ENCODE results near the gene NECTIN2. TPM values are rescaled to one million over a fixed set of nuclear protein-coding genes. Genes with fewer than 3 reads are reported as not detected.
"Not testable (repeated sequence)": the region's sequence is repeated elsewhere in the genome, so short reads cannot be mapped to it uniquely, and the experiment has no call there.

Gene NECTIN2
- total RNA-seq, 1 donor from 2014 or later: not detected

DNA sequence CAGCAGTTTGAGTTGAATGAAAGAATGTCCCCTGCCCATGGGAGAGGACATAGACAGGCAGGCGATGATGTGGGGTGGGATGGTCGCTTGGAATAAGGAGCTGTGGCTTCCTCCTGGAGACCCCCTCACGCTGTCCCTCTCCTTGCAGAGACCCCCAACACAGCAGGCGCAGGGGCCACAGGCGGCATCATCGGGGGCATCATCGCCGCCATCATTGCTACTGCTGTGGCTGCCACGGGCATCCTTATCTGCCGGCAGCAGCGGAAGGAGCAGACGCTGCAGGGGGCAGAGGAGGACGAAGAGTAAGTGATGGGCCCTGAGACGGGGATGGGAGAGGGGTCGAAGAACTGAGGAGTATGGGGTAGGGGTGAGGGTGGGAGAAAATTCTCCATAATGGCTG, 36.0 kb downstream of the NECTIN2 start:
- intact Hi-C loops (cut with micrococcal nuclease): no loop called here

DNA sequence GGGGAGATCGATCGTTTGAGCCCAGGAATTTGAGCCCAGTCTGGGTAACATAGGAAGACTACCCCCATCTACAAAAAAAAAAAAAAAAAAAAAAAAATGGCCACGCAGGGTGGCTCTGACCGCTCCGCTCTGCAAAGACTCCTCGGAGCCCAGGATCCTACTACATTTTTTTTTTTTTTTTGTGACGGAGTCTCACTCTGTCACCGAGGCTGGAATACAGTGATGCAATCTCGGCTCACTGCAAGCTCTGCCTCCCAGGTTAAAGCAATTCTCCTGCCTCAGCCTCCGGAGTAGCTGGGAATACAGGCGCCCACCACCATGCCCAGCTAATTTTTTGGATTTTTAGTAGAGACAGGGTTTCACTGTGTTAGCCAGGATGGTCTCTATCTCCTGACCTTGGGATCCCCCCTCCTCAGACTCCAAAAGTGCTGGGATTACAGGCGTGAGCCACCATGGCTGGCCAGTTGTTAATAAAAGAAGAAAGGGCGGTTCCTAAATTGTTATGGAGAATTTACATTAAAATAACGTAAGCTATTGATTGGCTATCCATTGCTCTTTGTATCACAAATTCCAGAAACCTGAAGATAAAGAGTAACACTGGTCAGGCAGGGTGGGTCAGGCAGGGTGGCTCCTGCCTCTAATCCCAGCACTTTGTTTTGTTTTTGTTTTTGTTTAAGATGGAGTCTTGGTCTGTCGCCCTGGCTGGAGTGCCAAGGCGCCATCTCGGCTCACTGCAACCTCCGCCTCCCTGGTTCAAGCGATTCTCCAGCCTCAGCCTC, 36.7 kb downstream of the NECTIN2 start:
- intact Hi-C loops (cut with micrococcal nuclease): not testable (repeated sequence)

DNA sequence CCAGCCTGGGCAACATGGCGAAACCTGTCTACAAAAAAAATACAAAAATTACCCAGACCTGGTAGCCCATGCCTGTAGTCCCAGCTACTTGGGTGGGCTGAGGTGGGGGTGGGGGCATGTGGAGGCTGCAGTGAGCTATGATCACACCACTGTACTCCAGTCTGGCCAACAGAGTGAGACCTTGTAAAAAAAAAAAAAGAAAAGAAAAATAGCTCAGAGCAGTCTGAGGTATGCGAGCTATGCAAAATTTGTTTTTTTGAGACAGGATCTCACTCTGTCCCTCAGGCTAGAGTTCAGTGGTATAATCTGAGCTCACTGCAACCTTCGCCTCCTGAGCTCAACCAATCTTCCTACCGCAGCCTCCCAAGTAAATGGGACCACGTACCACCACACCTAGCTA, 37.8 kb downstream of the NECTIN2 start:
- intact Hi-C loops (cut with micrococcal nuclease): no loop called here

DNA sequence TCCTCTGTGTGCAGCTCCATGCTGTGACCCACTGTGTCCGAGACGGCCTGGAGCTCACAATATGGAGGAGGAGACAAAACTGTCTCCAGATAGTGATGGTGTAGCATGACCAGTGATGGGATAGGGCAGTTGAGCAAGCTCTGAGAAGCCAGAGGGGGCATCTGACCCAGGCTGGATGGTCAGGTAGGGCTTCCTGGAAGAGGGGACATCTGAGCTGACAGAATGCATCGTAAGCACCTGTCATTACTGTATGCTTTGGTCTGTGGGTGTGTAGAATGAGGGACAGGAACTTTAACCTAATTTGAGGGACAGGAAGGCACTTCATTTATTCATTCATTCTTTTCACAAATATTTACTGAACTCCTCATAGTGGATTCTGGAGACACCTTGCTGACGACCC, 38.5 kb downstream of the NECTIN2 start:
- intact Hi-C loops (cut with micrococcal nuclease): no loop called here

DNA sequence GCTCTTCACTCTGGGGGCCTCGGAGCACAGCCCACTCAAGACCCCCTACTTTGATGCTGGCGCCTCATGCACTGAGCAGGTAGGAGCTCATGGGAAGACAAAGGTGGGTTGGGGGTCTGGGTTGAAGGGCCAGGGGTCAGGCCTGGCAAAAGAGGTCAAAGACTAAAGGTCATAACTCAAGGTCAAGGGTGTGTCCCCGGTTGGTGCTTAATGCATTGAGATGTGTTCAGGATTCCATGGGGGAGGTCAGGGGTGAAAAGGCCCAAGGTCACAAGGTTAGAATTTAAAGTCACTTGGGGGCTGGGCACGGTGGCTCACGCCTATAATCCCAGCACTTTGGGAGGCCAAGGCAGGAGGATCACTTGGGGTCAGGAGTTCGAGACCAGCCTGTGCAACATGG, 40.0 kb downstream of the NECTIN2 start:
- intact Hi-C loops (cut with micrococcal nuclease): no loop called here

DNA sequence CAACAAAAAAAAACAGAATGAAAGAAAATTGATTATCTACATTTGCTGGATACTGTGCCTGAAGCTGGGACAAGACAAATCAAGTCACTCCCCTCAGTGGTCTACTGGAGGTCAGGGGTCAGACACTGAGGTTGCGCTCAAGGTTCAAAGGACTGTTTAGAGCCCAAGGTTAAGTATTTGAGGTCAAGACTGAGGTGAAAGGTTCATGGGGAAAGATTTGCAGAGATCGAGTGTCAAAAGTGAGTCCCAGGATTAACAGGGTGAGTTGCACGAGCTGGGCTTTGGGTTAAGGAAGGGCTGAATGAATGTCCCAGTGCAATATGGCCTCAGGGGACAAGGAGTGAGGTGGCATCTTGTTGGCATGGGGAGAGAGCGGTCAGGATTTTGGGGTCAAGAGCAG, 41.6 kb downstream of the NECTIN2 start:
- intact Hi-C loops (cut with micrococcal nuclease): no loop called here

DNA sequence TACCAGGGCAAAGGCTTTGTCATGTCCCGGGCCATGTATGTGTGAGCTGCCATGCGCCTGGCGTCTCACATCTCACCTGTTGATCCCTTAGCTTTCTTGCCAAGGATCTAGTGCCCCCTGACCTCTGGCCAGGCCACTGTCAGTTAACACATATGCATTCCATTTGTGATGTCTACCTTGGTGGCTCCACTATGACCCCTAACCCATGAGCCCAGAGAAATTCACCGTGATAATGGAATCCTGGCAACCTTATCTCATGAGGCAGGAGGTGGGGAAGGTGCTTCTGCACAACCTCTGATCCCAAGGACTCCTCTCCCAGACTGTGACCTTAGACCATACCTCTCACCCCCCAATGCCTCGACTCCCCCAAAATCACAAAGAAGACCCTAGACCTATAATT, 42.2 kb downstream of the NECTIN2 start:
- intact Hi-C loops (cut with micrococcal nuclease): not testable (repeated sequence)

DNA sequence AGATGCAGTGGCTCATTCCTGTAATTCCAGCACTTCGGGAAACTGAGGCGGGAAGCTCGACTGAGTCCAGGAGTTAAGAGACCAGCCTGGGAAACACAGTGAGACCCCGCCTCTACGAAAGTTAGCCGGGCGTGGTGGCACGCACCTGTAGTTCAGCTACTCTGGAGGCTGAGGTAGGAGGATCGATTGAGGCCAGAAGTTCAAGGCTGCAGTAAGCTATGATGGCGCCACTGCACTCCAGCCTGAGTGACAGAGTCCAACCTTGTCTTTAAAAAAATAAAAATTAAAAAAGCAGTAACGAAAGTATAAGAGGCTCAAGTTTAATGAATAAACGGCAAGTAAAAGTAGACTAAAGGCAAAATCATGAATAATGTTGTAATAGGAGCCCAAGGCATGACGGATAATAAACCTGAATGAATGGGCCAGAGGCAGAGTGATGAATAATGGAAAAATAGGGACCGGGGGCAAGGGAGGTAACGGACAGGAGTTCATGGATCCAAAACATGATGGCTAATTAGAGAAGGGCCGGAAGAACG, 43.8 kb downstream of the NECTIN2 start:
- intact Hi-C loops (cut with micrococcal nuclease): loop anchor here (1.0 to 10.0 kb wide), 8 partner anchors 43 to 1135 kb away; partner anchors contain the start of genes BLOC1S3, CLASRP, CLPTM1 and NECTIN2

DNA sequence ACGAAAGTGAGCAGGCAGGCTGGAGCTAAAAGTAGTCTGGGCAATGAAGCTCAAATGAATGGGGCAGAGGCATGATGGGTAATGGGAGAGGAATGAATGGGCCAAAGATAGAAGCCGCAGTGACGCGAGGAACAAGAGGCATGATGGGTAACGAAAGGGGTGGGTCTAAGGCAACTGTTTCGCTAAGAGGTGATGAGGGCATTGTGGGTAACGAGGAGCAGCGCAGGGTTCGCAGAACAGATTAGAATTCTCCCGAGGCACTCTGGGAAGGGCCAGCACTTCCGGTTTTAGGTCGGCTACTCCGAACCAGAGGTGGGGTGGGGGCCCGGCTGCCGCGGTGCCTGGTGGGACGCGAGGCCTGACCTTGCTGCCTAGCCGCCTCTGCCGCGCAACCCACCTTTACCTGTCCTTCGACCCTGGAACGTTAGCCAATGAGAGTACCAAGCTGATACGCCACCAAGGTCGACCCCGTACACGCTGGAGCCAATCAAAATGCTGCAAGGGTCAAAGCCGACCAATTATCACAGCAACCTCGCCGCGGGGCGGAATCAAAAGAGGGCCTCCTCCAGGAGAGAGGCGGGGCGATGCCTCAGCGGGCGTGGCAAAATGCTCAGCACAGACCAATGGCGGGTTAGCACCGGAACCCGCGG, 44.4 kb downstream of the NECTIN2 start:
- intact Hi-C loops (cut with micrococcal nuclease): loop anchor here (1.0 to 10.0 kb wide), 8 partner anchors 44 to 1136 kb away; partner anchors contain the start of genes BLOC1S3, CLASRP, CLPTM1 and NECTIN2

DNA sequence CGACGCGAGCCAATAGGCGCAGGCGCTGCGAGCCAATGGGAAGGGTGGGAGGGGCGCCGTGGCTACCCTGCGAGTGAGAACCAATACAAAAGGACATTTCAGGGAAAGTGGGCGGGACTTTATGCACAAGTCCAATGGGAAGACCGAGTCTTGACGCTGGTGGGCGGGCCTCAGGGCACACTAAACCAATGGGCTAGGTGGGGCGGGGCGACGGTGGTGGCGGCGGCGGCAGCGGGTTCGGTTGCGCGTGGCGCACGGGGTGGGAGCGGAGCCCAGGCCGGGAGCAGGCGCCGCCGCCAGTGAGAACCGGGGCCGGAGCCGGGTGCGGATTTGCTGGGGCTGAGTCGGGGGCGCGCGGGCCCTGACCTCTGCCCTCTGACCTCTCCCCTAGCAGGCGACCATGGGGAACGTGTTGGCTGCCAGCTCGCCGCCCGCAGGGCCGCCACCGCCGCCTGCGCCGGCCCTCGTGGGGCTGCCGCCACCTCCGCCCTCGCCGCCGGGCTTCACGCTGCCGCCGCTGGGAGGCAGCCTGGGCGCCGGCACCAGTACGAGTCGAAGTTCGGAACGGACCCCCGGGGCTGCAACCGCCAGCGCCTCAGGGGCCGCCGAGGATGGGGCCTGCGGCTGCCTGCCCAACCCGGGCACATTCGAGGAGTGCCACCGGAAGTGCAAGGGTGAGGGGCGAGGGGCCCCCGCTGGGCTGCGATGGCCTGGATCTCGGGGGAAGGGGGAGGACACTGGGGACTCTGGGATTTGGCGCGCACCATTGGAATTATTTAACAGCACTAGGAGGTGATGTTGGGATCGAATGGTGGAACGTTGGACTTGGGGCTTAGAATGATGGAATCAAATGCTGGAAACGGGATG, 45.2 kb downstream of the NECTIN2 start, which contains the start of gene TOMM40:
Gene TOMM40, plus strand, starts transcription at position 239 of the 867 bp plus-strand sequence. Its CDS starts 162 bp downstream, at position 401.
- intact Hi-C loops (cut with micrococcal nuclease): loop anchor here (2.0 to 10.0 kb wide), 3 partner anchors 44 to 1136 kb away; partner anchors contain the start of genes NECTIN2, PPP1R37 and SMG9

DNA sequence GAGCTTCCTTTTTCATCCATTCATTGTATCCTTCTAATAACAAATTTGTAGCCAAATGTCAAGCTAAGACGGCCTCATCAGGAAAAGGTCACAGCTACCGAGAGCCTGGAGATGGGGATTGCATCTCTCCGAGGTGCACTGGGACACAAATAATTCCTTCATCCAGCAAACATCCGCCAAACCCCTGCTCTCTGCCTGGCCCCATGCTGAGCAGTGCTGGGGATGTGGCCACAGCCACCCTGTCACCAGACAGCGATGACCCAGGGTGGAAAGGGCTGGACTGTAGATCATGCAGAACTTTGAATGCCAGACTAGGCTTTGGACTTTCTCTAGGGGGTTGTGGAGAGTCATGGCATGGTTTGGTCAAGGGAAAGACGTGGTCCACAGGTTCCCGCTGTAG, 46.8 kb downstream of the NECTIN2 start:
- intact Hi-C loops (cut with micrococcal nuclease): loop anchor here (10.0 kb wide), 2 partner anchors 202 to 1138 kb away; partner anchors contain the start of genes PPP1R37 and SMG9

DNA sequence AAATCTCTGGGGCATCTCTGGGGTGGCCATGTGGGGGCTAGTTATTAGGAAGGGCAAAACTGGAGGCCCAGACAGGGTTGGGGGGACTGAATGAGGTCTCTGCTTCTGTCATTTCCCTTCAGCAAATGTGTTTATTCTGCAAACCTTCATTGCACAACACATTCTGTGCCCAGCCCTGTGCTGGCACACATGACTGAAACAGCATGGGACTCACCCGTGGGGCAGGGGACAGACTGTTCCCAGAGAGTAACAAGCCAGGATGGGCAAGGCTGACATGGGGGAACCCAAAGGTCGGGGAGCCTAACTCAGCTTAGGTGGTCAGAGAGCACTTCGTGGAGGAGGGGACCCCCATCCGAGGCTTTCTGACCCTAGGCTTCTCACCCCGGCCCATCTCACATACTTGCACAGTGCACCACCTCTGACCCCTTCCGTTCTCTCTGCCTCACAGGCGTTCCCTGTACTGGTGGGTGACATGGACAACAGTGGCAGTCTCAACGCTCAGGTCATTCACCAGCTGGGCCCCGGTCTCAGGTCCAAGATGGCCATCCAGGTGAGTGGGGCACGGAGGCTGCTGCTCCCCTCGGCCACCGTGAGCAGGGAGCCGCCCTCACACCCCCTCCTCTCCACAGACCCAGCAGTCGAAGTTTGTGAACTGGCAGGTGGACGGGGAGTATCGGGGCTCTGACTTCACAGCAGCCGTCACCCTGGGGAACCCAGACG, 47.4 kb downstream of the NECTIN2 start:
- intact Hi-C loops (cut with micrococcal nuclease): loop anchor here (10.0 kb wide), 2 partner anchors 201 to 1139 kb away; partner anchors contain the start of genes PPP1R37 and SMG9

DNA sequence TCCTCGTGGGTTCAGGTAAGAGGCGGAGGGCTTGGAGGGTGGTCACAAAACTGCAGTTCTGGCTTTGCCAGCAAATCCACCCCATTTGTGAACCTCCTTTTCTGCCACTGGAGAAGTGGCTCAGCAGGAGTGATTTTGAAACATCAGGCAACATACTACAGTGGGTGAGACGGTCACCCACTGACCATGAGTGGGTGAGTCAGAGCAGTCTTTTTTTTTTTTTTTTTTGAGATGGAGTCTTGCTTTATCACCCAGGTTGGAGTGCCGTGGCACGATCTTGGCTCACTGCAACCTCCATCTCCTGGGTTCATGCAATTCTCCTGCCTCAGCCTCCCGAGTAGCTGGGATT, 47.9 kb downstream of the NECTIN2 start:
- intact Hi-C loops (cut with micrococcal nuclease): loop anchor here (10.0 kb wide), 2 partner anchors 201 to 1139 kb away; partner anchors contain the start of genes PPP1R37 and SMG9

DNA sequence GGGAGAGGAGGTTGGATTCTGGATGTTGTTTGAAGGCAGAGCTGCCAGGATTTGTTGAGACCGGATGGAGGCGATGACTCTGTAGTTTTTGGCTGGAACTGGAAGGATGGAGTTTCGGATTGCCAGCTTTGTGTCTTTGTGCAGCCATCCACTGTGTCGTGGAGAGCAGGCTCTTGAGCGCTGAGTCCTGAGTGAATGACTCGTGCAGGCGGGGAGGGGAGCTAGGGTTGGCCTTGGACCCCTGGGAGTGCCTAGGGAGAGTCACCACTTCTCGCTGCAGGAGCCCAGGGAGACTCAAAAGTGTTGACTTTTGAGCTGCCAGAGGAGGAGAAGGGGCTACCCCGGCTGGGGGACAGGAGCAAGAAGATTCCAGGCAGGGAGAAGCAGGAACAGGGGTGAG, 48.8 kb downstream of the NECTIN2 start:
- intact Hi-C loops (cut with micrococcal nuclease): loop anchor here (10.0 kb wide), 2 partner anchors 200 to 1140 kb away; partner anchors contain the start of genes PPP1R37 and SMG9

DNA sequence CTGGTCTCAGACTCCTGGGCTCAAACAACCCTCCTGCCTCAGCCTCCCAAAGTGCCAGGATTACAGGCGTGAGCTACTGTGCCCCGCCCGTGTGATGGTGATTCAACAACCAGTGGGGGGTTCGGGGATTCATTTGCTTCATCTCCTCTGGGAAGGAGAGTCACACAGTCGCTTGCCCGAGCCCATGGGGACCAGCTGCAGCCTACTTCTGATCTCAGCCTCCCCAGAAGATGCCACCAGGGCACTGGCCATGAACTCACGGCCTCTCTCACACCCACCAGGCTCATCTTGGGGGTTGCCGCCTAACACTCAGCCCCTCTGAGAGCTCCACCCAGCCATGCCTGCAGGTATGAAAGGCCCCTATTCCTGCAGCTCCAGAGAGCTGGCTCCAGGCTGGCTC, 51.7 kb downstream of the NECTIN2 start:
- intact Hi-C loops (cut with micrococcal nuclease): loop anchor here (10.0 kb wide), 2 partner anchors 197 to 1143 kb away; partner anchors contain the start of genes PPP1R37 and SMG9

DNA sequence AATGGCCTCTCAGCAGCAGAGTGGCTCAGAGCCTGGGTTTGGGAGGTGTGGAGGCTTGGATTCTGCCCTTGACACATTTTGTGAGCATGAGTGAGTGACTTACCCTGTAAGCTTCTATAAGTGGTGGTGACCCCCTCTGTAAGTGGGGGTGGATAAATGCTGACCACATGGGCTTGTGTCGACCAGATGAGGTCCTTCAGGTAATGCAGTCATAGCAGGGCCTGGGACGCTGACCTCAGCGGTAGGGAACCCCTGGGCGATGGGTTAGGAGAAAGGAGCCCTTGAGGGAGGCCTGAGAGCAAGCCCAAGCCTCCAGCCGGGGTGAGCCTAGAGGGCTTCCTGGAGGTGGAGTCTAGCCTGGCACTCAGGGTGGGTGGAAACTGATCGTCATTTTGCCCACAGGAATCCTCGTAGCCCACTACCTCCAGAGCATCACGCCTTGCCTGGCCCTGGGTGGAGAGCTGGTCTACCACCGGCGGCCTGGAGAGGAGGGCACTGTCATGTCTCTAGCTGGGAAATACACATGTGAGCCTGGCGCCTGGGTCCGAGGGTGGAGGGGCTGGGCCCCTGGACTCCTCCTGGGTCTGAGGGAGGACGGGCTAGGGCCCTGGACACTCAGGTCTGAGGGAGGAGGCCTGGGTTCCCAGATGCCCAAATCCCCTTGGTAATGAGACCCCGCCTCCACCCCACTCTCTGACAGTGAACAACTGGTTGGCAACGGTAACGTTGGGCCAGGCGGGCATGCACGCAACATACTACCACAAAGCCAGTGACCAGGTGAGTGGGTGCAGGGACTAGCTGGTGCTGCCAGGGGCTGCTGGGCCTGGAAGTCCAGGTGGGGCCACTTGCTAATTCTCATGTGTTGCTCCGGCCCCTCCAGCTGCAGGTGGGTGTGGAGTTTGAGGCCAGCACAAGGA, 54.5 kb downstream of the NECTIN2 start:
- intact Hi-C loops (cut with micrococcal nuclease): no loop called here

DNA sequence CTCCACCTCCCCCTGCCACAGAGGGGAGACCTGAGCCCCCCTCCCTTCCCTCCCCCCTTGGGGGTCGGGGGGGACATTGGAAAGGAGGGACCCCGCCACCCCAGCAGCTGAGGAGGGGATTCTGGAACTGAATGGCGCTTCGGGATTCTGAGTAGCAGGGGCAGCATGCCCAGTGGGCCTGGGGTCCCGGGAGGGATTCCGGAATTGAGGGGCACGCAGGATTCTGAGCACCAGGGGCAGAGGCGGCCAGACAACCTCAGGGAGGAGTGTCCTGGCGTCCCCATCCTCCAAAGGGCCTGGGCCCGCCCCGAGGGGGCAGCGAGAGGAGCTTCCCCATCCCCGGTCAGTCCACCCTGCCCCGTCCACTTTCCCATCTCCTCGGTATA, 57.1 kb downstream of the NECTIN2 start:
- intact Hi-C loops (cut with micrococcal nuclease): loop anchor here (1.0 kb wide), 1 partner anchor 48 kb away; no protein-coding TSS in a partner anchor

DNA sequence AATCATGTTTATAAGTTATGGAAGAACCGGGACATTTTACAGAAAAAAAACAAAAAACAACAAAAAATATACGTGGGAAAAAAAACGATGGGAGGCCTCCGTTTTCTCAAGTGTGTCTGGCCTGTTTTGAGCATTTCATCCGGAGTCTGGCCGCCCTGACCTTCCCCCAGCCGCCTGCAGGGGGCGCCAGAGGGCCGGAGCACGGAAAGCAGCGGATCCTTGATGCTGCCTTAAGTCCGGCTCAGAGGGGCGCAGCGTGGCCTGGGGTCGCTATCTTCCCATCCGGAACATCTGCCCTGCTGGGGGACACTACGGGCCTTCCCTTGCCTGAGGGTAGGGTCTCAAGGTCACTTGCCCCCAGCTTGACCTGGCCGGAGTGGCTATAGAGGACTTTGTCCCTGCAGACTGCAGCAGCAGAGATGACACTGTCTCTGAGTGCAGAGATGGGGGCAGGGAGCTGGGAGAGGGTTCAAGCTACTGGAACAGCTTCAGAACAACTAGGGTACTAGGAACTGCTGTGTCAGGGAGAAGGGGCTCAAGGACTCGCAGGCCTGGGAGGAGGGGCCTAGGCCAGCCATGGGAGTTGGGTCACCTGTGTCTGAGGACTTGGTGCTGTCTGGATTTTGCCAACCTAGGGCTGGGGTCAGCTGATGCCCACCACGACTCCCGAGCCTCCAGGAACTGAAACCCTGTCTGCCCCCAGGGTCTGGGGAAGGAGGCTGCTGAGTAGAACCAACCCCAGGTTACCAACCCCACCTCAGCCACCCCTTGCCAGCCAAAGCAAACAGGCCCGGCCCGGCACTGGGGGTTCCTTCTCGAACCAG, 57.7 kb downstream of the NECTIN2 start:
- intact Hi-C loops (cut with micrococcal nuclease): loop anchor here (1.0 kb wide), 1 partner anchor 47 kb away; no protein-coding TSS in a partner anchor
